ENCODE data around the gene SCGB1D4. TPM values are rescaled to one million over a fixed set of nuclear protein-coding genes. Genes with fewer than 3 reads are reported as not detected.

The SCGB1D4 gene
- total and polyA plus RNA-seq, 10 of the 15 experiments (the other 5 are each of a cell fraction or from before 2014, with no cell fraction given) = not detected

DNA sequence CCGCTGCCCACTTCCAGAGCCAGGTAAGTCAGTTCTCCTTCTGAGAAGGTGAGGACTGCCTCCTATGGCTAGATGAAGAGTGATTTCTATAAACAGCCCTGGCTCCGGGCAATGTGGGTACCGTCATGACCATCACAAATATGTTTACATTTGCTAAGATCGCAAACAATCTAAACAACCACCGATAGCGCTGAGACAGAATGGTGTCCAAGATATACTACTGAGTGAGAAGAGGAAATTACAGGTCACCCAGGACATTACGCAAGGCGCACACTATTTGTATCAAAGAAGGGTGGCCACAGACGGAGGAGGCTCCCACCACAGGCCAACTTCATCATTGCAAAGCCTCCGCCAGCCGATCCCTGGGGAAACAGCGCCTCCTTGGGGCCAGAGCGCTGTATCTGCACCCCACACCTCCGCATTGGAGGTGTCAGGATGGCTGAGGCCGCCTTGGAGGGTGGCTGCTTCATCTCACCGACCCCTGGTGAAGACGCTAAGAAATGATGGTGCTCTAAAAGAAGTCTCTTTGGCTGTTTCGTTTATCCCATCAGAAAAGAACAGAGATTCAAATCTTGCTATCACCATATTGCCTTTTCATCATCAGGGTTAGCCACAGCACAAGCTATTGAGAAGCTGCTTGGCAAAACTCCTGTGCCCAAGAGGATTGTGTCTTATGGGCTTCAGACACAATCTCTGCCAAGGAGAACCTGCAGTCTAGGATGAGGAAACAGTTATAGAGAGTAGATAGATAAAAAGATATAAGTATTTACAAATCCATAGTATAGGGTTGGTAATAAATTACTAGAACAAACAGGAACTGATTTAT, 26.1 kb upstream of the SCGB1D4 start:
- no peak for DNase-seq (ENCODE audit: low read depth, low spot score)
- no peak overlapping the region for H2AFZ ChIP-seq (ENCODE audit: control insufficient read depth, low read depth, low read length)
- TF ChIP-seq CTCF (IDR thresholded peaks at IDR 0.05 in 2 of 3, conservative IDR thresholded peaks at IDR 0.05 in 1 of 3; ENCODE audit: control insufficient read depth in 2 of 3, extremely low read depth in 1 of 3, insufficient read depth in 1 of 3, low read depth in 3 of 3, low read length in 3 of 3) = peak; percentile 69 to 75 (median 72)
- peak; percentile 57 for TF ChIP-seq RAD21 (IDR thresholded peaks at IDR 0.05; ENCODE audit: insufficient read depth, low read depth, low read length)
- TF ChIP-seq SMC3 (IDR thresholded peaks at IDR 0.05; ENCODE audit: borderline replicate concordance, low read length) = peak; percentile 32; the same call in 1 of the 2 replicates
- TF ChIP-seq, protein P1, sequence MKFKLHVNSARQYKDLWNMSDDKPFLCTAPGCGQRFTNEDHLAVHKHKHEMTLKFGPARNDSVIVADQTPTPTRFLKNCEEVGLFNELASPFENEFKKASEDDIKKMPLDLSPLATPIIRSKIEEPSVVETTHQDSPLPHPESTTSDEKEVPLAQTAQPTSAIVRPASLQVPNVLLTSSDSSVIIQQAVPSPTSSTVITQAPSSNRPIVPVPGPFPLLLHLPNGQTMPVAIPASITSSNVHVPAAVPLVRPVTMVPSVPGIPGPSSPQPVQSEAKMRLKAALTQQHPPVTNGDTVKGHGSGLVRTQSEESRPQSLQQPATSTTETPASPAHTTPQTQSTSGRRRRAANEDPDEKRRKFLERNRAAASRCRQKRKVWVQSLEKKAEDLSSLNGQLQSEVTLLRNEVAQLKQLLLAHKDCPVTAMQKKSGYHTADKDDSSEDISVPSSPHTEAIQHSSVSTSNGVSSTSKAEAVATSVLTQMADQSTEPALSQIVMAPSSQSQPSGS (IDR thresholded peaks at IDR 0.05; ENCODE audit: low read length) = no peak
- TF ChIP-seq USF1 (IDR thresholded peaks at IDR 0.05; ENCODE audit: borderline replicate concordance, extremely low read length, insufficient read depth, low read depth, low read length) = no peak
- SMC1A ChIA-PET (ENCODE audit: uncharacterized antibody, unreplicated experiment) = interaction anchor here (0.6 kb wide), 1 partner anchor 113 kb away, joined by 3 read pairs; no protein-coding TSS in a partner anchor
- H3K4me3 ChIP-seq = no peak overlapping the region
- intact Hi-C loops (cut with micrococcal nuclease; ENCODE audit: unreplicated experiment) (loop anchor here (5.0 kb wide), 1 partner anchor 108 kb away; no protein-coding TSS in a partner anchor), in situ Hi-C loops (cut with MboI) (no loop called here)
- H3K27me3 ChIP-seq (replicated peaks in 1 of 2; ENCODE audit: control insufficient read depth in 2 of 2, insufficient read depth in 2 of 2, low read length in 1 of 2) = no peaks in the 10 kb centered on the region; a peak in 2 of 4 replicates
- H3K9me3 ChIP-seq (replicated peaks; ENCODE audit: control insufficient read depth, insufficient read depth, low read length) = no peaks in the 10 kb centered on the region
- H4K20me1 ChIP-seq (ENCODE audit: control insufficient read depth, insufficient read depth) = 0 out of 2 replicates have a peak, but pooled peaks cover 2% of the 10 kb centered on the region
- no peaks in the 10 kb centered on the region for H3K36me3 ChIP-seq (ENCODE audit: control insufficient read depth in 2 of 2, insufficient read depth in 2 of 2, low read length in 1 of 2)
- RAD21 ChIA-PET (ENCODE audit: unreplicated experiment) = no interaction called here
- WGBS (ENCODE audit: insufficient coverage, insufficient replicate concordance, low lambda C conversion rate, missing lambda C conversion rate) = 47% methylated on average over 18 of the region's 18 CpGs
- no peaks in the 10 kb centered on the region for H3K4me1 ChIP-seq (ENCODE audit: control insufficient read depth, insufficient read depth, low read length)
- no peak overlapping the region for H3K27ac ChIP-seq (ENCODE audit: control insufficient read depth, insufficient read depth)
- CTCF ChIA-PET = no interaction called here
- H3K79me2 ChIP-seq (ENCODE audit: control insufficient read depth, insufficient read depth, low read length) = no peaks in the 10 kb centered on the region
- no peak overlapping the region for H3K4me2 ChIP-seq (ENCODE audit: control insufficient read depth, insufficient read depth)
- H3K9ac ChIP-seq (ENCODE audit: control insufficient read depth, insufficient read depth, low read length) = no peak overlapping the region
- POLR2A ChIA-PET = no interaction called here
- ATAC-seq = peak; percentile 94
- BruUV-seq (replicated peaks) = no TSS peak
- no peak for FAIRE-seq

All from GM12878 (cell line).